Measurements from ENCODE around the gene SMG6.
"Not testable (repeated sequence)": the region's sequence is repeated elsewhere in the genome, so short reads cannot be mapped to it uniquely, and the experiment has no call there.

The SMG6 gene

DNA sequence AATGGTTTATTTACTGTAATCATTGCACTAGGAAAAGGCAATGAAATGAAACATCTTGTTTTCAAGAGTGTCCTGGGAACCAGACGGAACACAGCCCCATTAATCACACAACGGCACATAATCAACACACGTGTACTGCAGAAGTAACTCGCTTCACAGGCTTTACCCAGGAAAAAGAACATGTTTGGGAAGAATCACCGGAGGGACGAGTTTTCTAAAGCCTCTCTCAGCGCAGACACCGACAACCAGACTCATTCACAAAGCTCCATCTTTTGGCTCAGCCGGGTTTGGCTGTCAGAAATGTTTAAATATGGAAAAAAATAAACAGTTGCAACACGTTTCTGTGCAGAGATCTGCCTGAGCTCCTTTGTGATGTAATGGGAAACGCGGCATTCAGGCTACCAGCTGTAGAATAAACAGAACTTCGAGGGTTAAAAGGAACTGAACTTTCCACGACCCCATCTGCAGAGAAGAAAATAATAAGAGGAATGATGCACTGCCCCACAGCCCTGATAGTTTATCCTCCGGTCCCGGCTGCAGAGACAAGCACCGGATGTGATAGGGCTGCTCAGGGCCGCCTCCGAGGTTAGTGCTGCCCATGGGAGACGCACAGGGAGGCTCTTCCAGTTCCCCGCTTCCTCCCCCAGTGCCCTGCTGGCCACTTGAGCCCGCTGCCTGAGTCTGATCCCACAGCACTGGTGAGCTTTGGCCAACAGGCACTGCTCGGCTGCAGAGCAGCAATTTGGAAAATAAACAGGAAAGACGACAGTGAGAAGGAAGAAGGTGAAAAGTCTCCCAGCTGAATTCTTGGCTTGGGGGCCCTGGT is 128.9 kb downstream of the SMG6 start:
- no peak for DNase-seq

DNA sequence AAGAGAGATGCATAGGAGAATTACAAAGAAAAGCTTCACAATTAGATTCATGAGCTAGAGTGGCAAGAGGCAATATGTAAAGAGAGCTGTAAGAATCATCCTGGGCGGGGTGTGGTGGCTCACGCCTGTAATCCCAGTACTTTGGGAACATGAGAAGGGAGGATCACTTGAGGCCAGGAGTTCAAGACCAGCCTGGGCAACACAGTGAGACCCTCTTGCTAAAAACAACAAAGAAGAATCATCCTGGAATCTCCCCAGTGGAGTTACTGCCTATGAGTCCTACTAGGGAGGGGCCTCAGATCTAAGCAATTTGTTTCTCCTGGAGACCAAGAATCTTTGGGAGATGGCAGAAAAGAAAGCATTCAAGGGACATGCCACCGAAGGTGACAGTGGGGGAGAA is 129.6 kb downstream of the SMG6 start:
- no peak for DNase-seq

DNA sequence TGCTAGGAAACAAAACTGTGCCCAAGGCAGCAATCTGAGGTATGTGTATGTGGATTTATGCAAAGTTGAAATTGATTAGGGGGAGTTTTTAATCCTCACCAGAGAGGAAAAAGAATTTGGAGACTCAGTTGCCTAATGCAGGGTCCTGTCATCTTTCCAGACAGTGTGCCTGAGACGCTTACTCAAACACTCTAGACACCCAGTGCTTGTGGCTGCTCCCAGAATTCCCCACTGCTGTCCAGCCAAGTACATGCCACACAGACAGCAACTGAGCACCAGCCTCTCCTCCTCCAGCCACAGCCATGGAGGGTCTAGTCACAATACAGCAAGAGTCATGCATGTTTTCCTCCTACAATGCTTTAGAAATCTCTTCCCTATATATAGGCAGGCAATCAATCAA is 130.6 kb downstream of the SMG6 start:
- DNase-seq: no peak

DNA sequence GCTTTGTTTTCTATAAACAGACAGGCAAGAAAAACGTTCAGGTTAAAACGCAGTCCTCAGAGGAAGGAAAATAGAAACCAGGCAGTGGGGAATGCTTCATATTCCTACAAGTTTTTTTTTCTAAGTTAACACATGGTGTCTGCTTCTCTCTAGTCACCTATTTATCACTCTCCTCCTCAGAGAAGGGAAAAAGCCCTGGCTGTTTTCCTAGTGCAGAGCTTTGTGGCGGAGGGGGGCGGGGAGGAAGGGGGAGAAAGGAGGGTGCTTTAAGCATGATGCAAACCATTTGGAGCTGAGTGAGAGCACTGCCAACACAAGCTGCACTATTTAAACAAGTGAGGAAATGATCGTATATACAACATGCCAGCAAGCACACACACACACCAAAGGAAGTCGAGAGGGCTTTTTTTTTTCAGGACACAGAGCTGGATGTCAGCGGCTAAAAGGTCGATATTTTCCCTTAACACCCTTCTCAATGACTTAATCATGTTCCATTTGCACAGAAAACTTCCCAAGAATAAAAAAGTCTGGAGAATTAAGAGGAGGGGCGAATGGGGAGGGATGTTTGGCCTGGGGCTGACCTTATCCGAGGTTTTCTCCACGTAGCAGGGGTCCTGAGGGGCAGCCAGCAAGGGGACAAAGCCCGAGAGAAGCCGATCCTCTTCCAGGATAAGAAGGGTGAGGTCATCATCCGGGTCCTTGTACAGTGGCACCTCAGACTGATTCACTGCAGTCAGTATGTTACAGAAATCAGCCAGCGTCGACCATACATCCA is 131.3 kb downstream of the SMG6 start:
- no peak for DNase-seq

DNA sequence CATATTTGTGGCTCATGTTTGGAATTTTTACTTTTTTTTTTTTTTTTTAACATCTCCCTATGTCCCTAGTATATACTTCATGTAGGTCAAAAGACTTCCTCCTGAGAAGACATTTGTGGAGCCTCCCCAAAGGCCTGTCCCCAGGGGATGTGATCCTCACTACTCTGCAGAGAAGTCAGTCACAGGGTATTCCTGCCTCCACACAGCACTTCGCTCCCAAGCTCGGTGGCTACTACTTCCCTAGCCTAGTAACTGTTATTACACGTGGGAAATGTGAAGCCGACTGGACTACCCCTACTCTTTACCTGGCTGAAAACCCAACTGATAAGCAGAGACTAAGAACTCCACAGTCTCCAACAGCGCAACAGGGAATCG is 131.9 kb downstream of the SMG6 start:
- no peak for DNase-seq

DNA sequence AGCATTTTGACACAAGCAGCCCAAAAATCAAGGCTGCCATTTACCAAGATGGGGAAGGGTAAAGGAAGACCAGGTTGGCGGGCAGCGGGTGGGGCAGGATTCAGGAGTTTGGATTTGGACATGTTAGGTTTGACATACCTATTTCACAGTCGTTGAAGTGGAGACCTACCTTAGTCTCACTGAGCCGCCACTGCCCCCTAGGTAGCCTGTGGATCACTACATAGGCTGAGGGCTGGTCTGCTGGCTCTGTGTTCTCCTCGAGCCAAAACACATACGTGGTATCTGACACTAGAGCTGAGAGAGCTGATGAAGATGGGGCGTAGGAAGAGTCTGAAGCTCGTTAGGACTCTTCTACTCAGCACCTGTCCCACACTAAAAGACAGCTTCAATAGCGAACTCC is 133.6 kb downstream of the SMG6 start:
- DNase-seq: no peak

DNA sequence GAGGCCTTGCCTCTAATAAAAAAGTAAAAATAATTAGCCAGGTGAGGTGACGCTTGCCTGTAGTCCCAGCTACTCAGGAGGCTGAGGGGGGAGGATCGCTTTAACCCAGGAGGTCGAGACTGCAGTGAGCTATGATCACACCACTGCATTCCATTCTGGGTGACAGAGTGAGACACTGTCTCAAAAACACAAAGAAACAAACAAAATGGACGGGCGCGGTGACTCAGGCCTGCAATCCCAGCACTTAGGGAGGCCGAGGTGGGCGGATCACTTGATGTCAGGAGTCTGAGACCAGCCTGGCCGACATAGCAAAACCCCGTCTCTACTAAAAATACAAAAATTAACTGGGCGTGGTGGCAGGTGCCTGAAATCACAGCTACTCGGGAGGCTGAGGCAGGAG is 137.9 kb downstream of the SMG6 start:
- DNase-seq: not testable (repeated sequence)

DNA sequence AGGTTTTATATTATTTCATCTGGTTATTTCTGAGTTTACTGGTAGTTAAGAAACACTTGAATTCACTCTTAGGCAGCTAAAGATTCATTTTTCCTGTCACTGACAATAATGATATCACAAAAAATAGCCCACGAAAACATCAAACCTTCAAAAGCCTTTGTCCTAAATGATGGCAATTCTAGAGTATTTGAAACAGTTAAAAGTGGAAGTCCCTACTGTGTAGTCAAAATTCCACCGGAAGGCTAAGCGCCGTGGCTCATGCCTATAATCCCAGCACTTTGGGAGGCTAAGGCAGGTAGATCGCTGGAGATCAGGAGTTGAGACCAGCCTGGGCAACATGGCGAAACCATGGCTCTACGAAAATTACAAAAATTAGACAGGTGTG is 145.2 kb downstream of the SMG6 start:
- DNase-seq: no peak

DNA sequence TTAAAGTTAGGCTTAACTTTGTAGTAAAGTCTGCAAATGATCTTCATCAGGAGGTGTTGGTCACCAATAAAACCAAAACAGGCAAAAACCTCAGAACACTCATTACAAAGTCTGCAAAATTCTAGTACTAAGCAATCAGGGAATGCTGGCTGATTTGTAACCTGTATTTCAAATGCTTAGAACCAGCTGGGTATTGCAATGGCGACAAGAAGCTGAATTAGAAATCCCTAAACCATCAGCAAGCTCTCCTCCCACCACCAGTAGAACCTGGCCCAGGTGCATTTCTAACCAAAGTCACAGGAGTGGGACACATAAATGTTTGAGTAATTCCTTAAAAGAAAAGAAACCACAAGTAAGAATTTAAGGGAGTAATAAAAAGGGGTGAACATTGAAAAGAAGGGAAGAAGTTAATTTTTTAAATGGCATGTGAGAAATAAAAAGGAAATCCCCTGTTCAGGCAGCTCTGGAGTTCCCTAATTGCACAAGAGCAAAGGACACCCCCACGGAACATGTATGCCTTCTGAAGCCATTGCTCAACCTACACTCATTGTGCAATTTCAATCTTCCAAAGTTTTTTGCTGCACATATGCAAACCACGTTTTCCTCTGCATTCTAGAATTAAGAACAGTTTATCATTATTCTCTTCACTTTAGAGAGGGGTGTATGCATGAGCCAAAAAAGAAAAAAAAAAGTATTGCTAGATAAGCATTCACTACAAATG is 145.8 kb downstream of the SMG6 start:
- DNase-seq: no peak

DNA sequence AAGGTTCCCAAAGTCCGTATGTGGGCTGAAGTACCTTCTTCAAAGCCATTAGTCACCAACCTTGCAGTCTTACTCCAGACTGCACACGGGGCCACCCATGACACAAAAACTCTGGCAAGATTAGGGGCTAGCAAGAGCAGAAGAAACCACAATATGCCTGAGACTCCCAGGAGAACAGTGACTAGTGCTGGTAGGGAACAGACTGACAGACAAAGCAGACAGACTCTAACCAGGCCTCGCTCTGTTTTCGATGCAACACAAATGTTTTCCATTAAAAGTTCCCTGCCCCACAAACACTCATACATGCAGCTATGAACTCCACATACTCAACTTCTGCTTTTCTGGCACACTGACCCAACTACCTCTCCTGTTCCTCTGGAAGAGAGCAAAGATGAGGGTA is 146.5 kb downstream of the SMG6 start:
- DNase-seq: no peak

DNA sequence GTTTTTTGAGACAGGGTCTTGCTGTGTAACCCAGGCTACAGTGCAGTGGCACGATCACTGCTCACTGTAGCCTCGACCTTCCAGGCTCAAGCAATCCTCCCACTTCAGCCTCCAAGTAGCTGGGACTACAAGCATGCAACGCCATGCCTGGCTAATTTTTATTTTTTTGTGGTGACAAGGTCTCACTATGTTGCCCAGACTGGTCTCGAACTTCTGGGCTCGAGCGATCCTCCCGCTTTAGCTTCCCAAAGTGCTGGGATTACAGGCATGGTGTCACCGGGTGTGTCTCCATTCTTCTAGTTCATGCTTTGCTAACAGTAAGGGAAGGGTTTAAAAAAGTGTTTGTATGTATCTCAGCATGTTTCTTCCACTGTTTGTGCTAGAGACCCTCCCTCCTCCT is 146.9 kb downstream of the SMG6 start:
- DNase-seq: no peak

DNA sequence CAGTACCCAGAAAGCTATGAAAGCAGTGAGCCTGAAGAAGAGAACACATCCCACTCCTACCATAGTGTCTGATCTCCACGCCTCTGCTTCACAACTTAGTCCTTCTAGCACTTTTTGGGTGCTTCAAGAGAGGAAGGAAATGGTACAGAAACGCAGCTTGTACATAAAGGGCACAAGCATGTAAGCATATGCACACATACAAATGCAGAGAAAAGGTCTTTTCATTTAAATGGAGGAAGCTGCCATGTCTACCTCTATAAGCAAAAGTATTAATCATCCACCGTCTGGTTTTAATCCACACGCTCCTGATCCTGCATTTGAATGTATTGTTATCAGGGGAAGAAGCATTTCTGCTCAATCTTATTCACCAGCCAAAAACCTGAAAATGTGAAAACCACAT is 148.0 kb downstream of the SMG6 start:
- no peak for DNase-seq

DNA sequence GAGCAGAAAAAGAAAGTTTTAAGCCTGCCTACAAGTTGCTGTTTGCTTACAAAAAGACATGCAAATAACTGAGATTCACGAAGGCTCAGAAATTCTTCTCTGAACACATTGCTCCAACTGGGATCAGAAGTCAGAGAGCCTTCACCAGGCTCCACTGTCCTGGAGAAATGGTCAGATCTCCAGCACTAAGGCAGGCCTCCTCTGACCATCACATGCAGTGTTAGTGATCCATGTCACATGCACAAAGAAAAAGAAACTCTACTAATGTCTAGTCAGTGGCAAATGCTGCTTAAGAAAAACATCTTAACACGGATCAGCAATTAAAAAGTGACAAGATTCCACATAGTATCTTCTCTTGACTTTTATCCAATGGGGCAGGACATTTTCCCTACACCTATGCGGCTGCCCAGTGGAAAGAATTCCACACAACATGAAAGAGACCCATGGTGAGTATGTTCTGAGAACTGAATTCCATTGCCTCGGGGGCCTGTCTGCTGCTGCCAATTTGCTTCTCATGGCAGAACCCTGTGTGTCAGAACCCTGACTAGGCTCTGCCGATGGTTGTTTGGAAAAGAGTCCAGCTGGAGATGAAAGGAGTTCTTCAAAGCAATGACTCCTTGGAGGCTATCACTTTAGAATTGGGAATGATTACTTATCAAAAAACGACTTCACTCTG is 152.1 kb downstream of the SMG6 start:
- no peak for DNase-seq

DNA sequence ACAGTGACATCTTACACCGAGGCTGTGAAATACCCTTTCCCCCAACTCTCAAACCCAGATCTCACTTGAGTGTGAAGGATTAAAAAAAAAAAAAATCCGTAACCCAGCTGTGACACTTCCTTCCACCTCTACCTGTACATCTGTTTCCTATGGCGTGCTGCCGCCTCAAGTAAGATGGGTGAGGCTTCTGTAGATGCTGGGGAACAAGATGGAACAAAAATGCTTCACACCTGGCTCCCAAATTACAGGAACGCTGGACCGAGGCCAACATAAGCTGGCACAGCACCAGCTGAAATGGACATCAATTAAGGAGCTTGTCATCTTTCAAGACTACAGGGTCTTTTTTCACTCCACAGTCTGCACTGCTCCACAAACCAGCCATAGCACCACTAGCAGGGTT is 152.8 kb downstream of the SMG6 start:
- DNase-seq: no peak

DNA sequence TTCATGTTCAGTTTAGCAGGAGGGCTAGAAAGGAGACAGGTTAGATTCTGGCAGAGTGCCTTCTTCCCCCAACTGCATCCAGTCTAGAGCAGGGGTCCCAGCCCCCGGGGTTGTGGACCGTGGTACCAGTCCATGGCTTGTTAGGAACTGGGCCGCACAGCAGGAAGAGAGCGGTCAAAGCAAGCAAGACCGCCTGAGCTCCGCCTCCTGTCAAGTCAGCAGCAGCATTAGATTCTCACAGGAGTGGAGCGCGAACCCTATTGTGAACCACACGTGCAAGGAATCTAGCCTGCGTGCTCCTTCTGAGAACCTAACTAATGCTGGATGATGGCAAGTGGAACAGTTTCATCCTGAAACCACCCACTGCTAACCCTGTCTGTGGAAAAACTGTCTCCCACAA is 153.7 kb downstream of the SMG6 start:
- DNase-seq: no peak

DNA sequence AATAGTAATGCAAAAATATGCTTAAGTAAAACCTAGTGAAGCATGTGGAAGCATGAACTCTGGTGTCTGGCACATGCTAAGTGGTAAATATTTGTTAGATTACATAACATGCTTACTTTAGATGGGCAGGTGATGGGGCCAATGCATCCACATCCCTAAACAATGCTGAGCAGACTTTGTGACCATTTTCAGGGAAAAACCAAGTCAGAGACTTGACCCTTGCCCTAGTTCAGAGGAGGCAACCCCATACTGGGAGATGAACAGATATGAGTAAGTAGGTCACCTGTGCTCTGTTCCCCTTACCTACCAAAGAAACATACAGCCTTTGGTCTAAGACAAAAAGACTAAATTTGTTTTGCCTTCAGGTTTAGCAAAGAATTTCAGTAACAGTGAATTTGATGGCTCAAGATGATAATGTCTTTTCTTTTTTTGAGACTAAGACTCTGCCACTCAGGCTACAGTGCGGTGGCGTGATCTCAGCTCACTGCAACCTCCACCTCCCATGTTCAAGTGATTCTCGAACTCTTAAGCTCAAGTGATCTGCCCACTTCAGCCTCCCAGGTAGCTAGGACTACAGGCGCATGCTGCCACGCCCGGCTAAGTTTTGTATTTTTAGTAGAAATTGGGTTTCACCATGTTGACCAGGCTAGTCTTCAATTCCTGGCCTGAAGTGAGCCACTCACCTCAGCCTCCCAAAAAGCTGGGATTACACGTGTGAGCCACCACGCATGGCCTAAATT is 157.3 kb downstream of the SMG6 start:
- DNase-seq: no peak

DNA sequence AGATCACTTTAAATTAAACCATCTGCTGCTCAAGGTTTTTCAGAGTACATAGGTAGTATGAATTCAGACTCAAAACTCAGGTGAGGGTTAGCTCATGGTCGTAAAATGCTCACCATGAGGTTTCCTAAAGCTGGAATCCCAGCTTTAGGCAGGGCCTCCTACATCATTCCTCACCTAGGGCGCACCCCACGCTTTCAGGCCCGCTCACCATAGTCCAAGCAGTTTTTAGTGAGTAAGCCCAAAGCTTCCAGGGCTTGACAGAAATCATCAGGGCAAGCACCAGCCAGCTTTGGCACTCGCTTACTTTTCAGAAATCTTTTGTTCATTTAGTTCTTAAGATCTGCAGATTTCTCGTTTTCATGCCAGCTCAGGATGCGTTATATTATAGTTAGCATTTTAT is 158.9 kb downstream of the SMG6 start:
- DNase-seq: no peak

DNA sequence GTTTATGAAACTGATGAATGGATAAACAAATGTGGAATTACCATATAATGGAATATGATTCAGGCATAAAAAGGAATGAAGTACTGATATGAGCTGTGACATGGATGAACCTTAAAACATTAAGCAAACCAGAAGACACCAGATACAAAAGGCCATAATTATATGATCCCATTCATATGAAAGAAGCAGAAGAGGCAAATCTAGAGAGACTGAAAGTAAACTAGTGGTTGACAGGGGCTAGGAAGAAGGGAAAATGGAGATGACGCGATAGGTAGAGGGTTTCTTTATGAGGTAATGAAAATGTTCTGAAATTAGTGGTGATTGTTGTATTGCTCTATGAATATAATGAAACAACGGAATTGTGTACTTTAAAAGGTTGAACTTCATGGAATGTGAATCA is 160.3 kb downstream of the SMG6 start:
- no peak for DNase-seq

DNA sequence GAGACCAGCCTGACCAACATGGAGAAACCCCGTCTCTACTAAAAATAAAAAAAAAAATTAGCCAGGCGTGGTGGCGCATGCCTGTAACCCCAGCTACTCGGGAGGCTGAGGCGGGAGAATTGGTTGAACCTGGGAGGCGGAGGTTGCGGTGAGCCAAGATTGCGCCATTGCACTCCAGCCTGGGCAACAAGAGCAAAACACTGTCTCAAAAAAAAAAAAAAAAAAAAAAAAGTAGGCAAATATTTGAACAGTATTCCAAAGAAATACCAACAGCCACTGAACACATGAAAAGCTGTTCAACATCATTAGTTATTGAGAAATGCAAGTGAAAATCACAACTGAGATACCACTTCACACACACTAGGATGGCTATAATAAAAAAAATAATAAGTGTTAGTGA is 160.9 kb downstream of the SMG6 start:
- not testable (repeated sequence) for DNase-seq

DNA sequence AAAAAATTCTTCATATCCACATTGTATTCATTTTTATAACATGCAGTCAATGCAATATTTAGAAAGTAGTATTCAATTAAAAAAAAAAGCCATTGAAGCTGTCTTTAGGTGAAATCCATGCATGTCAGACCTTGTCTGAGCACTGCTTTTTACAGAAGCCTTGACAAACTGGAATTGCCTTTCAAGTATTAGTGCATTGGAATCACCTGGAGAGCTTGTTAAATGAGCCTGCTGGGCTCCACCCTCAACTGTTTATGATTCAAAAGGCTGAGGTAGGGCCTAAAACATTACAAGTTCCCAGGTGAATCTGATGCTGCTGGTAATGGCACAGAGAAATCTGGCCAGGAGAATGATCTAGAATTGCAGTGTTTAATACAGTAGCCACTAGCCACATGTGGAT is 162.9 kb downstream of the SMG6 start:
- no peak for DNase-seq

DNA sequence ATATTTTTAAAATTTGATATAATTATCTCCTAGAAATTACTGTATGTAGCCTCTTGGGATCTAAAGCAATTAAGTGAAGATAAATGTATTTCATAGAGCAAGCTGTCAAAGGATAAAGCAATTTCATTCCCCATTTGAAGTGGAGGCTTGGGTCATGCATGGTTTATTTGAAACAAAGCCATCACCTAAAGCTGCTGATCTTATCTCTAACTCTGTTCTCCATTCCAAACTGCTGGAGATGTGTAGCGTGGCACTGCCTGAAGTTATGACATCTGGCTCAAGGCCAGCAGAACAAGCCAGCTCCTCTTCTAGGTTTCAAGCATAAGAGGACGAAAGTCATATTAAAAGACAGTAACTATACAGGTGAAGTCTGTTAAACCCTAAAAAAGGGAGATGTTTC is 164.8 kb downstream of the SMG6 start:
- no peak for DNase-seq

DNA sequence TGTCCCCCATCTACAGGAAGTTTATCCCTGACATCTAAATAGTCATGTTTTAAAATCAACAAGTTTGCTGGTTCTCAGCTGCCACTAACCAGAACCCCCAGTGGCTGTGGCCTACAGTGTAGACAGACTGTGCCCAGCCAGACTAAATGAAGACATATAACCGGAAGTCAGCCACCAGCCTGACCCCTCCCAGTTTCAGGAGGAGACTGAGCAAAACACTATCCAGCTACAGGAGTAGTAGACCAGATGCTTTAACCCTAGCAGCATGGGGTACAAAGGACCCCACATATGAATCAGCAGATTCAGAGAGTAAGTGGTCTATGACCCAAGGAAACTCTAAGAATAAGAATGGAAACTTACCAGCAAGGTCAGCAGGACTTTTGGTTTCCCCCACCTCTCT is 165.3 kb downstream of the SMG6 start:
- no peak for DNase-seq

All from activated gamma-delta T cell (primary cell).